ENCODE measurements around the gene GPR158.

GPR158 gene

GRCh38 chr10:25532213-25532612, 357.4 kb downstream of the GPR158 start:
- TF ChIP-seq CTCF (IDR thresholded peaks at IDR 0.05; ENCODE audit: low read depth, low read length) = no peak

GRCh38 chr10:25536027-25536426, 361.2 kb downstream of the GPR158 start:
- TF ChIP-seq CTCF (IDR thresholded peaks at IDR 0.05; ENCODE audit: low read depth, low read length) = no peak
- no peak overlapping the region for H3K4me3 ChIP-seq (ENCODE audit: low read depth, low read length)

More at GRCh38 chr10:25532213-25532612, 357.4 kb downstream of the GPR158 start:
- no peak overlapping the region for H3K4me3 ChIP-seq (ENCODE audit: low read depth, low read length)

- H3K4me3 ChIP-seq (ENCODE audit: low read depth, low read length) = no peak overlapping the region
- TF ChIP-seq CTCF (IDR thresholded peaks at IDR 0.05; ENCODE audit: low read depth, low read length) = no peak
Measured at GRCh38 chr10:25547382-25547781, 372.6 kb downstream of the GPR158 start.

GRCh38 chr10:25552283-25552919, 377.6 kb downstream of the GPR158 start:
- H3K4me3 ChIP-seq (ENCODE audit: low read depth, low read length) = no peak overlapping the region
- no peak for TF ChIP-seq CTCF (IDR thresholded peaks at IDR 0.05; ENCODE audit: low read depth, low read length)

GRCh38 chr10:25555865-25556264, 381.1 kb downstream of the GPR158 start:
- TF ChIP-seq CTCF (IDR thresholded peaks at IDR 0.05; ENCODE audit: low read depth, low read length) = no peak
- H3K4me3 ChIP-seq (ENCODE audit: low read depth, low read length) = no peak overlapping the region

- TF ChIP-seq CTCF (IDR thresholded peaks at IDR 0.05; ENCODE audit: low read depth, low read length) = no peak
- H3K4me3 ChIP-seq (ENCODE audit: low read depth, low read length) = no peak overlapping the region
Measured at GRCh38 chr10:25556457-25556856, 381.7 kb downstream of the GPR158 start.

- TF ChIP-seq CTCF (IDR thresholded peaks at IDR 0.05; ENCODE audit: low read depth, low read length) = no peak
- H3K4me3 ChIP-seq (ENCODE audit: low read depth, low read length) = no peak overlapping the region
Measured at GRCh38 chr10:25557136-25557535, 382.3 kb downstream of the GPR158 start.
